Neural crest cell (in vitro differentiated cells): ENCODE data around the gene RSPH4A. TPM values are rescaled to one million over a fixed set of nuclear protein-coding genes. Genes with fewer than 3 reads are reported as not detected.

ENCODE experiments used
- DNase-seq: peaks from one replicate; pipeline ENCODE4 v3.0.0; 2021; ENCODE audit warnings: low read depth, mixed read lengths, low spot score
- H3K27ac Mint-ChIP-seq: one replicate; pipeline ENCODE4 v1.8.0; 2021; ENCODE audit warnings: mild to moderate bottlenecking, mixed read lengths; ENCODE audit not compliant: unreplicated experiment
- H3K27me3 Mint-ChIP-seq: 2 replicates; pipeline ENCODE4 v1.8.0; 2021; ENCODE audit warnings: low read depth, mild to moderate bottlenecking, mixed read lengths
- H3K36me3 Mint-ChIP-seq: 2 replicates; pipeline ENCODE4 v1.8.0; 2021; ENCODE audit warnings: low read depth, mild to moderate bottlenecking, mixed read lengths
- H3K4me1 Mint-ChIP-seq: 2 replicates; pipeline ENCODE4 v1.8.0; 2021; ENCODE audit warnings: mixed read lengths
- H3K4me3 Mint-ChIP-seq: one replicate; pipeline ENCODE4 v1.8.0; 2021; ENCODE audit warnings: mild to moderate bottlenecking, mixed read lengths
- H3K9me3 Mint-ChIP-seq: 2 replicates; pipeline ENCODE4 v1.8.0; 2021; ENCODE audit warnings: mixed read lengths
- total RNA-seq: library from RNA; stranded (reverse); gene quantifications from 2 replicates; pipeline ENCODE4 v1.2.1, GENCODE V29; 2021
- TF ChIP-seq, protein P1 (sequence below): fragments of 200-600 bp; sonication (generic); conservative IDR thresholded peaks from 2 replicates; pipeline ENCODE4 v1.5.0; 2021; ENCODE audit warnings: antibody characterized with exemption, mild to moderate bottlenecking

The RSPH4A gene
- total RNA-seq, 1 donor from 2014 or later: 2.4 TPM

- H3K9me3 Mint-ChIP-seq: no peaks in the 10 kb centered on the region
- TF ChIP-seq, protein P1, sequence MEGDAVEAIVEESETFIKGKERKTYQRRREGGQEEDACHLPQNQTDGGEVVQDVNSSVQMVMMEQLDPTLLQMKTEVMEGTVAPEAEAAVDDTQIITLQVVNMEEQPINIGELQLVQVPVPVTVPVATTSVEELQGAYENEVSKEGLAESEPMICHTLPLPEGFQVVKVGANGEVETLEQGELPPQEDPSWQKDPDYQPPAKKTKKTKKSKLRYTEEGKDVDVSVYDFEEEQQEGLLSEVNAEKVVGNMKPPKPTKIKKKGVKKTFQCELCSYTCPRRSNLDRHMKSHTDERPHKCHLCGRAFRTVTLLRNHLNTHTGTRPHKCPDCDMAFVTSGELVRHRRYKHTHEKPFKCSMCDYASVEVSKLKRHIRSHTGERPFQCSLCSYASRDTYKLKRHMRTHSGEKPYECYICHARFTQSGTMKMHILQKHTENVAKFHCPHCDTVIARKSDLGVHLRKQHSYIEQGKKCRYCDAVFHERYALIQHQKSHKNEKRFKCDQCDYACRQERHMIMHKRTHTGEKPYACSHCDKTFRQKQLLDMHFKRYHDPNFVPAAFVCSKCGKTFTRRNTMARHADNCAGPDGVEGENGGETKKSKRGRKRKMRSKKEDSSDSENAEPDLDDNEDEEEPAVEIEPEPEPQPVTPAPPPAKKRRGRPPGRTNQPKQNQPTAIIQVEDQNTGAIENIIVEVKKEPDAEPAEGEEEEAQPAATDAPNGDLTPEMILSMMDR: no peak
- H3K4me3 Mint-ChIP-seq: no peak overlapping the region
- no peak overlapping the region for H3K27ac Mint-ChIP-seq
- H3K4me1 Mint-ChIP-seq: no peaks in the 10 kb centered on the region
- H3K36me3 Mint-ChIP-seq: peaks cover 8% of the 10 kb centered on the region
- no peaks in the 10 kb centered on the region for H3K27me3 Mint-ChIP-seq
- no peak for DNase-seq
Measured at GRCh38 chr6:116631379-116631990, 15.2 kb downstream of the RSPH4A start.

DNA sequence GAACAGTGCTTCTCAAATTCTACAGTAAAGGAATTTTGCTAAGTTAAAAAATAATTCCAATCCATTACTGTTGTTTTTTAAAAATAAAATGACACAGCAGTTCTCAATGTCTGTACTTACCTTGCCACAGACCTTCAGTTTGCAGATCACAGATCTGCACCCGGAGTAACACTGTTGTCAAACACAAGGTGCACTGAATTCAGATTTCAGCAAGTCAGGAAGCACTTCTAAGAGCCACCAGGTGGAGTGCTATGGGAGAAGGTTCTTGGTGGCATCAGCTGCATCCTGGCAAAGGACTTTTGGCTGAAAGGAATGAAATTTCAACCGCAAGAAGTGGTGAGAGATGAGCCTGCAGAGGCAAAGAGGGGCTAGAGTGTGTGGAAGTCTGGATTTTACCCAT, 17.4 kb downstream of the RSPH4A start:
- Mint-ChIP-seq H3K4me3 (no peak overlapping the region), H3K27ac (no peak overlapping the region), H3K36me3 (peaks cover 13% of the 10 kb centered on the region), H3K27me3 (no peaks in the 10 kb centered on the region), H3K4me1 (no peaks in the 10 kb centered on the region), H3K9me3 (no peaks in the 10 kb centered on the region)
- TF ChIP-seq, protein P1: peak; percentile 24
- no peak for DNase-seq

DNA sequence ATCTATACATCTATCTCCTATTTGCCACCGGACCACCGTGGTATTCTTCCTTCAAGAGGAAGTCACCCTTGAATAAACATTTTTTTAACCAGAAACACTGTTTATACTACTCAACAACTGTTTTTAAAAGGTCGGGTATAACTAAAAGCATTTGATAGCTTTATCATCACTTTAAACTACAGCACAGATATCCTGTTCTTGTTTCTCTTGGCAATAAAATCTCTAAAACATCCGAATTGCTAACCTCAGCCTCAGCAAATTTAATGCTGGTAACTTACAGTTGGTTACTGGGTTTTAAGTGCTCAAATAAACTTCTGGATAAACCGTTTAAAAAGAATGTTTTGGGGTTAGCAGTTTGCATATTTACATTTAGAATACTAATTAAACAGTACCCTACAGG, 31.9 kb downstream of the RSPH4A start:
- no peak overlapping the region for H3K4me3 Mint-ChIP-seq
- H3K27ac Mint-ChIP-seq: no peak overlapping the region
- no peaks in the 10 kb centered on the region for H3K9me3 Mint-ChIP-seq
- H3K4me1 Mint-ChIP-seq: no peaks in the 10 kb centered on the region
- no peak for DNase-seq
- peaks cover 12% of the 10 kb centered on the region for H3K36me3 Mint-ChIP-seq
- H3K27me3 Mint-ChIP-seq: no peaks in the 10 kb centered on the region
- TF ChIP-seq, protein P1: no peak

GRCh38 chr6:116649129-116649528, 32.9 kb downstream of the RSPH4A start:
- Mint-ChIP-seq H3K4me3 (no peak overlapping the region), H3K27ac (no peak overlapping the region), H3K4me1 (no peaks in the 10 kb centered on the region), H3K9me3 (no peaks in the 10 kb centered on the region), H3K36me3 (peaks cover 5% of the 10 kb centered on the region), H3K27me3 (no peaks in the 10 kb centered on the region)
- no peak for DNase-seq
- TF ChIP-seq, protein P1: no peak

DNA sequence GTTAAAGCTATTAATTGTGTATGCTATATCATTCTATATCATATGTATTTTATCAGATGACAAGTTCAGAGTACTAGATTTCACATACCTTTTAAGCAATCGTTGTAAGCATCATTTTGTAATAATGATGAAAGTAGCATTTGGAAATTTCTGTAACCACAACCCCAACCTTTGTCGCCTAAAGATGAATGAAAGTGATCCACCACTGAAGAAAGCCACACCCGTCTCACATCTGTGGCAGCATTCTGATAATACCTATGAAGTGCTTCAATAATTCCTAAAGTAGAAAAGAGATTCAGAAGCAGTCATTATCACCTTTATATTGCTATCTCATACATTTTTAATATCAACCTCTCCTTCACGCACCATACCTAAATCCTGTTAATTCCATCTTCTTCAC, 35.6 kb downstream of the RSPH4A start:
- Mint-ChIP-seq H3K4me1 (no peaks in the 10 kb centered on the region), H3K36me3 (no peaks in the 10 kb centered on the region), H3K4me3 (no peak overlapping the region), H3K27ac (no peak overlapping the region), H3K9me3 (no peaks in the 10 kb centered on the region), H3K27me3 (no peaks in the 10 kb centered on the region)
- no peak for DNase-seq
- TF ChIP-seq, protein P1: no peak
